Measurements from ENCODE around the gene KLHL28. TPM values are rescaled to one million over a fixed set of nuclear protein-coding genes. Genes with fewer than 3 reads are reported as not detected.

Gene KLHL28
- total and polyA plus RNA-seq, 10 of the 15 experiments (the other 5 are each of a cell fraction or from before 2014, with no cell fraction given), result 2.7 to 9.8 (median 6.2) TPM

DNA sequence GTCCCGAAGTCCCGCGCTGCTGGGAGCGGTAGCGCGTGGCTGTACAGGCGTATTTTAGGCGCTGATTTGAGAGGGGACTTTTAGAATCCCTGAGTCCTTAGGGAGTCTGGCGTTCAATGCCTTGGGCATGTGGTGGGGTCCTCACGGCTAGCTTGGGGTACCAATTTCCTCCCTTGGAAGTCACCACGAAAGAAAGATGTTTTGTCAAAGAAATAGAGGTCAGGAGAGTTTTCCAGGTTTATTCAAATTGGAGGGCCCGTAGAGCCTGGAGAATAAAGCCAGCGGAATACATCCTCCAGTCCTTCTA is 63.9 kb downstream of the KLHL28 start (continued):
- TF ChIP-seq MYC (IDR thresholded peaks at IDR 0.05; ENCODE audit: insufficient read depth, insufficient read length, insufficient replicate concordance, low read length, severe bottlenecking) (no peak), POLR2A (IDR thresholded peaks at IDR 0.05; ENCODE audit: low read depth, low read length) (no peak), RELA (IDR thresholded peaks at IDR 0.05; ENCODE audit: borderline replicate concordance, partially characterized antibody) (no peak), BCL11A (IDR thresholded peaks at IDR 0.05; ENCODE audit: low read depth, low read length) (no peak), NR2C2 (IDR thresholded peaks at IDR 0.05; ENCODE audit: borderline replicate concordance, control insufficient read depth, insufficient read length, low read depth) (no peak), NR2C1 (IDR thresholded peaks at IDR 0.05) (no peak), KAT2A (conservative IDR thresholded peaks at IDR 0.05; ENCODE audit: control insufficient read depth, low read depth, low read length) (no peak), RUNX3 (IDR thresholded peaks at IDR 0.05; ENCODE audit: low read length) (0 out of 2 replicates have a peak, but pooled peaks have one; percentile 11), SMARCA5 (IDR thresholded peaks at IDR 0.05) (0 out of 2 replicates have a peak, but pooled peaks have one; percentile 1), STAT3 (IDR thresholded peaks at IDR 0.05; ENCODE audit: low read depth, low read length) (no peak), SREBF2 (IDR thresholded peaks at IDR 0.05; ENCODE audit: low read length) (no peak), ASH2L (IDR thresholded peaks at IDR 0.05; ENCODE audit: borderline replicate concordance, low read depth) (no peak), STAT1 (conservative IDR thresholded peaks at IDR 0.05) (no peak), CHD2 (IDR thresholded peaks at IDR 0.05; ENCODE audit: borderline replicate concordance, low read depth, low read length) (peak; percentile 45; the same call in 1 of the 2 replicates), CHD1 (IDR thresholded peaks at IDR 0.05; ENCODE audit: low read depth, low read length) (no peak), IKZF2 (IDR thresholded peaks at IDR 0.05) (peak; percentile 40 to 44; a peak in 2 of 4 replicates), TARDBP (IDR thresholded peaks at IDR 0.05; ENCODE audit: borderline replicate concordance) (no peak), NFYB (IDR thresholded peaks at IDR 0.05; ENCODE audit: insufficient read depth, low read depth, low read length) (no peak)
- TF ChIP-seq, protein P1, sequence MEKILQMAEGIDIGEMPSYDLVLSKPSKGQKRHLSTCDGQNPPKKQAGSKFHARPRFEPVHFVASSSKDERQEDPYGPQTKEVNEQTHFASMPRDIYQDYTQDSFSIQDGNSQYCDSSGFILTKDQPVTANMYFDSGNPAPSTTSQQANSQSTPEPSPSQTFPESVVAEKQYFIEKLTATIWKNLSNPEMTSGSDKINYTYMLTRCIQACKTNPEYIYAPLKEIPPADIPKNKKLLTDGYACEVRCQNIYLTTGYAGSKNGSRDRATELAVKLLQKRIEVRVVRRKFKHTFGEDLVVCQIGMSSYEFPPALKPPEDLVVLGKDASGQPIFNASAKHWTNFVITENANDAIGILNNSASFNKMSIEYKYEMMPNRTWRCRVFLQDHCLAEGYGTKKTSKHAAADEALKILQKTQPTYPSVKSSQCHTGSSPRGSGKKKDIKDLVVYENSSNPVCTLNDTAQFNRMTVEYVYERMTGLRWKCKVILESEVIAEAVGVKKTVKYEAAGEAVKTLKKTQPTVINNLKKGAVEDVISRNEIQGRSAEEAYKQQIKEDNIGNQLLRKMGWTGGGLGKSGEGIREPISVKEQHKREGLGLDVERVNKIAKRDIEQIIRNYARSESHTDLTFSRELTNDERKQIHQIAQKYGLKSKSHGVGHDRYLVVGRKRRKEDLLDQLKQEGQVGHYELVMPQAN (conservative IDR thresholded peaks at IDR 0.05), result no peak
- TF ChIP-seq, protein P2, sequence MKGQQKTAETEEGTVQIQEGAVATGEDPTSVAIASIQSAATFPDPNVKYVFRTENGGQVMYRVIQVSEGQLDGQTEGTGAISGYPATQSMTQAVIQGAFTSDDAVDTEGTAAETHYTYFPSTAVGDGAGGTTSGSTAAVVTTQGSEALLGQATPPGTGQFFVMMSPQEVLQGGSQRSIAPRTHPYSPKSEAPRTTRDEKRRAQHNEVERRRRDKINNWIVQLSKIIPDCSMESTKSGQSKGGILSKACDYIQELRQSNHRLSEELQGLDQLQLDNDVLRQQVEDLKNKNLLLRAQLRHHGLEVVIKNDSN (IDR thresholded peaks at IDR 0.05; ENCODE audit: borderline replicate concordance, extremely low read length, insufficient read depth, low read depth, low read length), result no peak
- TF ChIP-seq, protein P3, sequence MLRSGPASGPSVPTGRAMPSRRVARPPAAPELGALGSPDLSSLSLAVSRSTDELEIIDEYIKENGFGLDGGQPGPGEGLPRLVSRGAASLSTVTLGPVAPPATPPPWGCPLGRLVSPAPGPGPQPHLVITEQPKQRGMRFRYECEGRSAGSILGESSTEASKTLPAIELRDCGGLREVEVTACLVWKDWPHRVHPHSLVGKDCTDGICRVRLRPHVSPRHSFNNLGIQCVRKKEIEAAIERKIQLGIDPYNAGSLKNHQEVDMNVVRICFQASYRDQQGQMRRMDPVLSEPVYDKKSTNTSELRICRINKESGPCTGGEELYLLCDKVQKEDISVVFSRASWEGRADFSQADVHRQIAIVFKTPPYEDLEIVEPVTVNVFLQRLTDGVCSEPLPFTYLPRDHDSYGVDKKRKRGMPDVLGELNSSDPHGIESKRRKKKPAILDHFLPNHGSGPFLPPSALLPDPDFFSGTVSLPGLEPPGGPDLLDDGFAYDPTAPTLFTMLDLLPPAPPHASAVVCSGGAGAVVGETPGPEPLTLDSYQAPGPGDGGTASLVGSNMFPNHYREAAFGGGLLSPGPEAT (IDR thresholded peaks at IDR 0.05; ENCODE audit: low read depth), result no peak
- TF ChIP-seq, protein P4, sequence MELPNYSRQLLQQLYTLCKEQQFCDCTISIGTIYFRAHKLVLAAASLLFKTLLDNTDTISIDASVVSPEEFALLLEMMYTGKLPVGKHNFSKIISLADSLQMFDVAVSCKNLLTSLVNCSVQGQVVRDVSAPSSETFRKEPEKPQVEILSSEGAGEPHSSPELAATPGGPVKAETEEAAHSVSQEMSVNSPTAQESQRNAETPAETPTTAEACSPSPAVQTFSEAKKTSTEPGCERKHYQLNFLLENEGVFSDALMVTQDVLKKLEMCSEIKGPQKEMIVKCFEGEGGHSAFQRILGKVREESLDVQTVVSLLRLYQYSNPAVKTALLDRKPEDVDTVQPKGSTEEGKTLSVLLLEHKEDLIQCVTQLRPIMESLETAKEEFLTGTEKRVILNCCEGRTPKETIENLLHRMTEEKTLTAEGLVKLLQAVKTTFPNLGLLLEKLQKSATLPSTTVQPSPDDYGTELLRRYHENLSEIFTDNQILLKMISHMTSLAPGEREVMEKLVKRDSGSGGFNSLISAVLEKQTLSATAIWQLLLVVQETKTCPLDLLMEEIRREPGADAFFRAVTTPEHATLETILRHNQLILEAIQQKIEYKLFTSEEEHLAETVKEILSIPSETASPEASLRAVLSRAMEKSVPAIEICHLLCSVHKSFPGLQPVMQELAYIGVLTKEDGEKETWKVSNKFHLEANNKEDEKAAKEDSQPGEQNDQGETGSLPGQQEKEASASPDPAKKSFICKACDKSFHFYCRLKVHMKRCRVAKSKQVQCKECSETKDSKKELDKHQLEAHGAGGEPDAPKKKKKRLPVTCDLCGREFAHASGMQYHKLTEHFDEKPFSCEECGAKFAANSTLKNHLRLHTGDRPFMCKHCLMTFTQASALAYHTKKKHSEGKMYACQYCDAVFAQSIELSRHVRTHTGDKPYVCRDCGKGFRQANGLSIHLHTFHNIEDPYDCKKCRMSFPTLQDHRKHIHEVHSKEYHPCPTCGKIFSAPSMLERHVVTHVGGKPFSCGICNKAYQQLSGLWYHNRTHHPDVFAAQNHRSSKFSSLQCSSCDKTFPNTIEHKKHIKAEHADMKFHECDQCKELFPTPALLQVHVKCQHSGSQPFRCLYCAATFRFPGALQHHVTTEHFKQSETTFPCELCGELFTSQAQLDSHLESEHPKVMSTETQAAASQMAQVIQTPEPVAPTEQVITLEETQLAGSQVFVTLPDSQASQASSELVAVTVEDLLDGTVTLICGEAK (IDR thresholded peaks at IDR 0.05; ENCODE audit: borderline replicate concordance), result 0 out of 2 replicates have a peak, but pooled peaks have one; percentile 11
- TF ChIP-seq, protein P5, sequence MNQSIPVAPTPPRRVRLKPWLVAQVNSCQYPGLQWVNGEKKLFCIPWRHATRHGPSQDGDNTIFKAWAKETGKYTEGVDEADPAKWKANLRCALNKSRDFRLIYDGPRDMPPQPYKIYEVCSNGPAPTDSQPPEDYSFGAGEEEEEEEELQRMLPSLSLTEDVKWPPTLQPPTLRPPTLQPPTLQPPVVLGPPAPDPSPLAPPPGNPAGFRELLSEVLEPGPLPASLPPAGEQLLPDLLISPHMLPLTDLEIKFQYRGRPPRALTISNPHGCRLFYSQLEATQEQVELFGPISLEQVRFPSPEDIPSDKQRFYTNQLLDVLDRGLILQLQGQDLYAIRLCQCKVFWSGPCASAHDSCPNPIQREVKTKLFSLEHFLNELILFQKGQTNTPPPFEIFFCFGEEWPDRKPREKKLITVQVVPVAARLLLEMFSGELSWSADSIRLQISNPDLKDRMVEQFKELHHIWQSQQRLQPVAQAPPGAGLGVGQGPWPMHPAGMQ (IDR thresholded peaks at IDR 0.05; ENCODE audit: borderline replicate concordance), result no peak

All from GM12878 (cell line).